ENCODE results near the gene MARCHF10.

DNA sequence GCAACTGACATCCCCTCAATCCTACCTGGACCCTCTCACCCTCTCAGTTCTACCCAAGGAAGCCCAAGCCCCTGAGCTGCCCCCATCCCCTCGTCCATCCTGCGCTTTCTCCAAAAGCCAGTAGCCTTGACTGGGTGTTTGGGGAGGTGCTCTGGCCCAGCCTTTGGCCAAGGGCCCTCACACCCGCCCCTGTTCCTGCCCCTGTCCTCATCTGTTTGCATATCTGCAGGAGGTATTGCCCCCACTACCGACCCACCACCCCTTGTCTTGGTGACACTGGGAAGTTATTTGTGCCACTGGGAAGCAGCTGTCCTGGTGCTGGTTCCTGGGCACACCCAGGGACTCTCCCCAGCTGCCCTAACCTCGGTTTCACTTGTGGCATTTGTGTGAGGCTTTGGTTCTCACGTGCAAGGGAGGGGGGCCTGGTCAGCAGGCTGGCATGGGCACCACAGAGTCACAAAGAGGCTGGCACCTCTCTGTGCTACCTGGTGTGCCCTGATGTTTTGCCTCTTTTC, 105.3 kb downstream of the MARCHF10 start:
- TF ChIP-seq EZH2 (IDR thresholded peaks at IDR 0.05; ENCODE audit: borderline replicate concordance, low read depth, low read length, severe bottlenecking) = no peak
- TF ChIP-seq, protein P1, sequence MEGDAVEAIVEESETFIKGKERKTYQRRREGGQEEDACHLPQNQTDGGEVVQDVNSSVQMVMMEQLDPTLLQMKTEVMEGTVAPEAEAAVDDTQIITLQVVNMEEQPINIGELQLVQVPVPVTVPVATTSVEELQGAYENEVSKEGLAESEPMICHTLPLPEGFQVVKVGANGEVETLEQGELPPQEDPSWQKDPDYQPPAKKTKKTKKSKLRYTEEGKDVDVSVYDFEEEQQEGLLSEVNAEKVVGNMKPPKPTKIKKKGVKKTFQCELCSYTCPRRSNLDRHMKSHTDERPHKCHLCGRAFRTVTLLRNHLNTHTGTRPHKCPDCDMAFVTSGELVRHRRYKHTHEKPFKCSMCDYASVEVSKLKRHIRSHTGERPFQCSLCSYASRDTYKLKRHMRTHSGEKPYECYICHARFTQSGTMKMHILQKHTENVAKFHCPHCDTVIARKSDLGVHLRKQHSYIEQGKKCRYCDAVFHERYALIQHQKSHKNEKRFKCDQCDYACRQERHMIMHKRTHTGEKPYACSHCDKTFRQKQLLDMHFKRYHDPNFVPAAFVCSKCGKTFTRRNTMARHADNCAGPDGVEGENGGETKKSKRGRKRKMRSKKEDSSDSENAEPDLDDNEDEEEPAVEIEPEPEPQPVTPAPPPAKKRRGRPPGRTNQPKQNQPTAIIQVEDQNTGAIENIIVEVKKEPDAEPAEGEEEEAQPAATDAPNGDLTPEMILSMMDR (IDR thresholded peaks at IDR 0.05; ENCODE audit: extremely low read depth in 1 of 2, insufficient read depth in 1 of 2, low read depth in 1 of 2, low read length in 2 of 2) = no peak
